Hypothalamus (tissue), 51 donors: ENCODE data around the gene SYMPK.
A peak's percentile ranks its signal among the peaks of the same experiment; 100 is the strongest.
"Not testable (repeated sequence)": the region's sequence is repeated elsewhere in the genome, so short reads cannot be mapped to it uniquely, and the experiment has no call there.

ENCODE experiments used
- DNase-seq, 51 donors: peaks; one replicate each; lab custom pipeline; 2025; lab: John Stamatoyannopoulos, UW

Gene SYMPK

DNA sequence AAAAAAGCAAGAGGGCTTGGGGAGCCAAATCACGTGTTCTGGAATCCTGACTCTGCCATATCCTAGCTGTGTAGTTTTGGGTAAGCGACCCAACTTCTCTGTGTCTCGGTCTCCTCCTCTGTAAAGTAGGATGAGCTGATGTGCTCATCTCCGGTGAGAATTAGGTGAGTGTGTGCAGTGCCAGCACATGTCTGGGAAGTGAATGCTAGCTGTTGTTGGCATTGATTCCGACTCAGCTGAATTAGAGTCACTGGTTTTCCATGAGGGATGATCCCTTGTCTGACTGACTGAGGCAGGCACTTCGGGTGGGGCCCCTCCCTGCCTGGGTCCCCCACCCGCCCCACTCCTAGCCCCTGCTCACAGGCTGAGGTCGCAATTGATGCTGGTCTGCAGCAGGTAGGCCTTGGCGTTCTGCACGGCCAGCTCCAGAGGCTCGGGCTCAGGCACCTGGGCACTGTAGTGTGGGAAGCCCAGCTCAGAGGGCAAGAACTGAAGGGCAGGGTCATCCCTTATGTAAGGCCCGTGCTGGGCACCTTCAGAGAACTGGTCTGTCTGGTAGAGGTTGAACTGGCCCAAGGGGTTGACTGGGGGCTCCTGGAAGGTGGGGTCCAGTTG is 48.7 kb downstream of the SYMPK start:
- no peak for DNase-seq

DNA sequence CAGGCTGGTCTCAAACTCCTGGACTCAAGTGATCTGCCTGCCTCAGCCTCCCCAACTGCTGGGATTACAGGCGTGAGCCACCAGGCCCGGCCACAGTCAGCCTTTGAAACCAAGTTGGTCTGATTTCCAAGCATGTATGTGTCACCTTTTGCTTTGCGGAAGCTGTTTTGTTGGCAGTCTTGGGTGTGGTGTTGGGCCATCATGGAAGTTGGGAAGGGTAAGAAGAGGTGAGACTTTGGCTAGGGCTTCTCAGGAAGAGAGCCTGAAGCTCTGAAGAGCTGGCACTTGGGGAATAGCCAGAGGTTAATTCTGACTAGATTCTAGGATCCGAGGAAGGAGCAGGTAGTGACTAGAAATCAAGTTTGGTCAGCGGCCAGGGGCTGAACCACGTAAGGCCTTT is 50.6 kb downstream of the SYMPK start:
- DNase-seq, result no peak

DNA sequence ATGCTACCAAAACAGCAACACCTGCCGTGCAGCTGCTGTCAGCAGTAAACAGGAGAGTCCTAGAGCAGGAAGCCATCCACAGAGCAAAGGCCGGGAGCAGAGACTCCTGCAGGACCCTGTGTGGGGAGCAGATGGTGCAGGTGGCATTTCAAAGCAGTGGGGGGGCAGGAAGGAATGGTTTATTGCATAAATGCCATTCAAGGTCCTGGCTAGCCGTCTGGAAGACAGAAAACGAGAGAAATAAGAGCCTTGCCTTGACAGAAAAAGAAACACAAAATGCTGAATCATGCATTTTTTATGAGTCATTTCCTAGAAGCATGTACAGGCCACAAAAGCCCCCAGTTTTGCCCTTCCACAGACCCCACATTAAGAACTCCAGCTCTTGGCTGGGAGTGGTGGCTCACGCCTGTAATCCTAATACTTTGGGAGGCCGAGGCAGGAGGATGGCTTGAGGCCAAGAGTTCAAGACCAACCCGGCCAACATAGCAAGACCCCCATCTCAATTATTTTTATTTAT is 53.2 kb downstream of the SYMPK start:
- no peak for DNase-seq

DNA sequence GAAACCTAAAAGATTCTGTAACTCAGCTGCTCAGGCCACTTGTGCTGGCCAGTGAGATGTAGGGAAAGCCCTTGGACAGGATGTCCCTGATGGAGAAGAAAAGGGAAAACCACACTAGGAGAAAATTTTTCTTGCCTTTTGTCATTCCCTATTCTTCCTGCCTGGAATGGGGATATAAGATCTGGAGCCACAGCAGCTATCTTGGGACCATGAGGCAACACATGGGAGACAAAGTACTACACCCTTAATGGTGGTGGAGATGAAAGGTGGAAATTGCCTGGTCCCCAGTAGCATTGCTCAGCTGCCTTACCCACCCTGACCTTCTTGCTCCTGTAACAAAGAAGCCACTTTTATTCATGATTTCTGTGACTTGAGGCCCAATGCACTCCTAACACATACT is 57.2 kb downstream of the SYMPK start:
- no peak for DNase-seq

DNA sequence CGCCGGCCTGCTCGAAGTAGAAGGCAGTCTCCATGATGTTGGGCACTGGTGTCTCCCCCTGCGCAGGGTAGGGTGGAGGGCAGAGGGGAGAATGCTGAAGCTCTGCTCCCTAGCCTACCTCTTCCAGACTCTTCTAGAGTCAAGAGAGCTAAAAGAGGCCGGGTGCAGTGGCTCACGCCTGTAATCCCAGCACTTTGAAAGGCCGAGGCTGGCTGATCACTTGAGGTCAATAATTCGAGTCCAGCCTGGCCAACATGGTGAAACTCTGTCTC is 58.1 kb downstream of the SYMPK start:
- DNase-seq, result no peak

DNA sequence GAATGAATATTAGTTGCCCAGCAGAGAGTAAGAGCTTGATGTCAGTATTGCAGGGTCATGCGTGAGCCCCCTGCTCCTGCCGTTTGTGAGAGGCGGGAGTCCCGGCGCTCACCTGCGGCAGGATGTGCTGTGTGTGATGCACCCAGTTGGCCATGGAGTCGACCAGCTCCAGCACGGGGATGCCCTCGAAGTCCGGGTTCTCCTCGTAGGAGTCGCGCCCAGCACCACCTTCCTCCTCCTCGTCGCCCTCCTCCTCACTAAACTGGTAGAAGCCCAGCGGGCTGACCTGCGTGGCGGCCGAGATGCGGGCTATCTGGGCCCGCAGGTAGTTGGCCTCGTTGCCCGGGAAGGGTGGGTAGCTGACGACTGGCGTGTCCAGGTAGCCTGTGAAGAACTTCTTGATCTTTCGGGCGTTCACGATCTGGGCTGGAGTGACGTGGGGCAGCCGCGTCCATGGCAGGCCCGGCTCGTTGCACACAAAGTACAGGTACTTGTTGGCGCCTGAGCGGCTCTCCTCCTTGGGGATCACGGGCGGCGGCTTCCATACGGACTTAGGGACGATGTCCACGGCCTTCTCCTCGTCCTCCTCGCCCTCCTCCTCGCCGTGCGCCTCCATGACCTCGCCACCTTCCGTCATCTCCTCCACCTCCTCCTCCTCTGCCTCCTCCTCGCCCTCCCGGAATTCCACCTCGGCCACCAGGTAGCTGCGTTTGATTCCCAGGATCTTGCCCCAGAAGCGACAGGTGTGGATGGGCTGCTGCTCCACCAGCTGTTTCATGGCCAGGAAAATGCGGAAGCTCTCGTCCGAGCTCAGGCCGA is 58.6 kb downstream of the SYMPK start:
- DNase-seq, result no peak

DNA sequence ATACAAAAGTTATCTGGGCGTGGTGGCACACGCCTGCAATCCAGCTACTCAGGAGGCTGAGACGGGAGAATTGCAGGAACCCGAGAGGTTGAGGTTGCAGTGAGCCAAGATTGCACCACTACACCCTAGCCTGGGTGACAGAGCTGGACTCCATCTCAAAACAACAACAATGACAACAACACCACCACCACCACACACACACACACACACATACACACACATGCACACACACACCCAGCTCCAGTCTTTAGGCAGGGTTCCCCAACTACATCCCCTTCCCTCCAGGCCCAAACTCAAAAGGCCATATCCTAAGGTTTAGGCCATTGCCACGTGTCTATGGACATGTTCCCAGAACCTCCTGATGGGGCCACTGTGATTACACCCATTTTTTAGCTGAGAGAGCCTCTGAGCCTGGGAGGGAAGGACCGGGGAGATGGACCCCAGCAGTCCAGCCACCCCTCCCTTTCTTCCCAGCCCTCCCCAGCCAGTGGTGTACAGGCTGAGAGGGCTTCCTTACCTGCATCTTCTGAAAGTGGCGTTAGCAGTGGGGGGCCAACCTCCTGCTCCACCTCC is 61.3 kb downstream of the SYMPK start:
- DNase-seq, result no peak

DNA sequence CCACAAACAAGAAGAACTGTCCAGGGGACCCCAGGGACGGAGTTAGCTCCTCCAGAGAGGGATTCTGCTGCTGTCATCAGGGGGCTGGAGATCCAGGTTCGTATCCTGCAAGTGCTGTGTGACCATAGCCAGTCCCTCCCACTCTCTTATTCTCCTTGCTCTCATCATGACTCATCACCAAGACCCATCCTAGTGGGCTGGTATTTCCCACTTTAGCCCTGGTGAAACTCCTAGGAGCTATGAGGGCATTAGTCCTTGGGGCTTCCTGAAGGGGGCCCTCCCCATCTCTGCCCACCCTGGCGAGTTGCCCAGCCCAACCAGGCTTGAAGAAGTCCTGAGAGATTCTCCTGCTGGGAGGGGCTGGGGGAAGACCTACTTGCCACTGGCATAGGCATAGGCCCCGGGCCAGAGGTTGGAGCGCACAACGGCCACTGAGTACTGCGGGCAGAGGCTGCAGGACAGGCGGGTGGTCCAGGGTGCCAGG is 62.8 kb downstream of the SYMPK start:
- DNase-seq, result no peak

DNA sequence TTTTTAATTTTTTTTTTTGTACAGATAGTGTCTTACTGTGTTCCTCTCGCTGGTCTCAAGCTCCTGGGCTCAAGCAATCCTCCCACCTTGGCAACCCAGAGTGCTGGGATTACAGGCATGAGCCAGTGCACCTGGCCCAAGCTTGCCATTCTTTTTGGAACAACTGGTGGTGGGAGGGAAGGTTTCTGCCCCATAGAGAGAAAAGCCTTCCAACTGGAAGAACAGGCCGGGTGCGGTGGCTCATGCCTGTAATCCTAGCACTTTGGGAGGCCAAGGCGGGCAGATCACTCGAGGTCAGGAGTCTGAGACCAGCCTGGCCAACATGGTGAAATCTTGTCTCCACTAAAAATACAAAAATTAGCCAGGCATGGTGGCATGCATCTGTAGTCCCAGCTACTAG is 63.4 kb downstream of the SYMPK start:
- DNase-seq, result not testable (repeated sequence)

DNA sequence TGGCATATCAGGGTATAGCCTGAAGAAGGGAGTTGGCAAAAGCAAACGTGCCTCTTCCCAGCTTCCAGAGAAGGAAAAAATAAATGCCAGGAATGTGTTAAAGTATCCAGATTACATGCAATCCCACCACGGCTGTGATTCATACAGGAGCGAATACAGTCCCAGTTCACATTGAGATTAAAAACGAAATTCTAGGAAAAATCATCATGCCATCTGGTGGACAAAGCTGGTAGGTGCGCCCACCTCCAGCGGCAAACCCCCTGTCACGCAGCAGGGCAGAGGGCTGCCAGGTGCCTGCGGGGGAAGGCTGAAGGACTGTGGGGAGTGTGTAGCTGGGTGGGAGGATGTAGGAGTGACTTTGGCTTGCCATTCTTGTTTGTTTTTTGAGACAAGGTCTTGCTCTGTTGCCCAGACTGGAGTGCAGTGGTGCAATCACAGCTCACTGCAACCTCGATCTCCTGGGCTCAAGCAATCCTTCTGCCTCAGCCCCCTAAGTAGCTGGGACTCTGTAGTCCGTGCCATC is 63.9 kb downstream of the SYMPK start:
- DNase-seq, result peak in 29 of 51 donors; percentile 9 to 61 (median 32)

DNA sequence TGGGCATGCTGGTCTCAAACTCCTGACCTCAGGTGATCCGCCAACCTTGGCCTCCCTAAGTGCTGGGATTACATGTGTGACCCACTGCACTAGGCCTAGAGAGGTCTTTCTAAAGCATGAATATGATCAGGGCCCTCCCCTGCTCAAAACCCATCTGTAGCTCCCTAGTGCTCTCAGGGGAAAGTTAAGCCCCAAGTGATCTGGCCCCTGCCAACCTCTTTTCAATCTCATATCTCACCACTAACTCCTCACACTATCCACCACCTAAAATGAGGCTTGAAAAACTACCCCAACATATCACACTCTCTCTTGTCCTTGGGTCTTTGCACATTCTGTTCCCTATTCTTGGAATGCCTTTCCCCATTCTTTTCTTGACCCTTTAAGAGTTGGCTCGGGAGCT is 68.3 kb downstream of the SYMPK start:
- DNase-seq, result no peak

DNA sequence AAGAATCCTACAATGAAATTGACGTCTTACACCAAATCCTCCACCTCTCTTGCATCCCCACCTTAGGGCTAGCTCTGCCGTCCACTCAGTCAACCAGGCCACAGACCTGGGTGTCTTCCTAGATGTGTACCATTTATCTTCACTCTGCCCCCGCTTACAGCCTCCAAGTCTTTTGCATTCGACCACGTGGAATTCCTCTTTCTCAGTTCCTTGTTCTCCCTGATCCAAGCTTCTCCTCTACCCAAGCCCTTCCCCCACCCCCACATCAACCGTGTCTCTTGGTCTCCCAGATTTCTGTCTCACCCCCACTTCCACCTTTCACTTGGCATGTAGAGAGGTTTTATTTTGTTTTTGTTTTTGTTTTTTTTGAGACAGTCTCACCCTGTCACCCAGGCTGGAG is 69.1 kb downstream of the SYMPK start:
- DNase-seq, result no peak

DNA sequence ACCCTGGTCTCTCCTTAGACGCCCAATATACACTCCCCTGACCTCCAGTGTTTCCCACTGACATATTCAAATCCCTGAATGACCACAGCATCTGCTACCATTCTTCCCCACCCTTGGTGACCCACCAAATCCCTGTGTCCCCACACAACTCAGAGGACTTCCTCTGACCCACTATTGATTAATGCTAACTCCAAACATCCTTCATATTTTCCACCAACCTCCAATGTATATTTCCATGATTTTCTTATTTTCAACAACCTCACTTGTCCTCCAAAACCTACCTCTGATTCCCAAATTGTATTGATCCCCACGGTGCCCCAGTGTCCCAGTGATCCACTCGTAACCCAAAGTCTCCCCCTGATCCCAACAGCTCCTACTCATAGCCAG is 69.8 kb downstream of the SYMPK start:
- DNase-seq, result no peak

DNA sequence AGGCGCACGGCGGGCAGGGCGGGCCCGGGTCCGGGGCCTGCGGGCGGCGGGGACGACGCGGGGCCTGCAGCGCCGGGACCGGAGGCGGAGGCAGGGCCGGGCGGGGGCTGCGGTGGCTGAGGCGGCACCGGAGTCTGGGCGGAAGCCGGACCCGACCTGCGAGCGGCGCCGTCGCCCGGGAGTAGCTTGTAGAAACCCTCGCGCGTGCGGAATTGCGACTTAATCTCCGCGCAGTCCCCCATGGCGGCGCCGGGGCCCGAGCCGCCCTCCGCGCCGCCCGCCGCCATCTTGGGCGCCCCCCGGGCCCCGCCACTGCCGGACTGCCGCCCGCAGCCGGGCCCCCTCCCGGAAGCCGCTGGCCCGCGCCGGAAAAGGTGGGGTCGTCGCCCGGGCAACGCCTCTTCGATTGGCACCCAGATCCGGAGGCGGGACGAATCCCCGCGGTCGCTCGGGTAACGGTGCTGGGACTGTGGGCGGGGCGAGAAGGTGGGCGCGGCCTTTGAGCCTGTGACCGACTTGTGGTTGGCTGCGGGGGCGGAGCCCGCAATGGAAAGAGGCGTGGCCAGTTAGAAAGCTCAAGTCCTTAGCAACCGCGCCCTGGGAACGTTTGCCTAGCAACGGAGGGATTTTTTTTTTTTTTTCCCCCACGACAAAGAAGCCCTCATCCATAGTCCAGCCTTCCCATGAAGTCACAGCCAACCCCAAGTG is 70.3 kb downstream of the SYMPK start, which contains the start of gene DMWD:
TSS of gene DMWD (minus strand) at position 376 of the 708 bp plus-strand sequence. CDS start at position 287, 89 bp downstream.
- DNase-seq, result peak; percentile 60 to 100 (median 98)

DNA sequence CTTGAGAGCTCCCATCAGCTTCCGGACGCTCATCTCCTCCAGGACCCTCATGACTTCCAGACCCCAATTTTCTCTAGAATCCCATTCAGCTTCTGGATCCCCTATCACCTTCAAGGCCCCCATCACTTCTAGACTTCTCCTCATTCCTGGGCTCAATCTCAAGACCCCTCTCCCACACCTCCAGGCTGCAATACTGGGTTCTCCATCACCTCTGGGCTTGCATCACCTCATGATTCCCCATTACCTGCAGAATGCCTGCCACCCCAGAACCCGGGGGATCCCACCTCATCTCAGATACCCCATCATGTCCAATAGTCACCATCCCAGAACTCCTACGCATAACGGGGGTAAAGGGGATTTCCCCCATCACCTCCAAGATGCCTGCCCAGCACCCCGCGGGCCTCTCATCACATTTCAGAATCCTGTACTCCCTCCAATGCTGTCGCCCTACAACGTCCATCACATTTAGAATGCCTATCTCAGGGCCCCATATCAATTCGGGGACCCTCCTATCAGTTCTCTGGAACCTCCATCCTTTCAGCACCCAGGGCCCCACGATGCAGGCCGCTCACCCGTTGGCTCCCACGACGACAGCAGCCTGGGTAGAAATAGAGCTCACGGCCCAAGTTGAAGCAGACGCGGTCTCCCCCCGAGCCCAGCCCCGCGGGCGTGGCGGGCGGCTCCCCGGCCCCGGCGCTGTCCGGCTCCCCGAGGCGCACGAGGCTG is 71.0 kb downstream of the SYMPK start:
- no peak for DNase-seq

DNA sequence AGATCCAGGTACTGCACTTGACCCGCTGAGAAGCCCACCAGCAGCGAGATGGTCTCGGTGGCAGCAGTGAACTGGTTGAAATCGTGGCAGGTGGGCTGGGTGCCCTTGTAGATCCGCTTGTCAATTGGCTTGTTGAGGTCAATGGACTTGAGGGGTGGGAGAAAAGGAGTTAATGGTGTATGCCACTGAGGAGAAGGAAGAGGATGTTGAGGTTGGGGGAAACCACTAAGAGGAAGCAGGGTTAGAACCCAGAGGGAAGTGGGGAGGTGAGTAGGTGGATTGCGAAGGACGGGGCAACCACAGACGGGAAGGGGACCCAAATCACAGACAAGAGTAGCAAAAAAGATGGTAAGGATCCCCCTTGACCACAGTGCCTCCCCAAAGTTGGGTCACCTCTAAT is 72.0 kb downstream of the SYMPK start:
- DNase-seq, result peak in 3 of 51 donors; percentile 12 to 13 (median 13)

DNA sequence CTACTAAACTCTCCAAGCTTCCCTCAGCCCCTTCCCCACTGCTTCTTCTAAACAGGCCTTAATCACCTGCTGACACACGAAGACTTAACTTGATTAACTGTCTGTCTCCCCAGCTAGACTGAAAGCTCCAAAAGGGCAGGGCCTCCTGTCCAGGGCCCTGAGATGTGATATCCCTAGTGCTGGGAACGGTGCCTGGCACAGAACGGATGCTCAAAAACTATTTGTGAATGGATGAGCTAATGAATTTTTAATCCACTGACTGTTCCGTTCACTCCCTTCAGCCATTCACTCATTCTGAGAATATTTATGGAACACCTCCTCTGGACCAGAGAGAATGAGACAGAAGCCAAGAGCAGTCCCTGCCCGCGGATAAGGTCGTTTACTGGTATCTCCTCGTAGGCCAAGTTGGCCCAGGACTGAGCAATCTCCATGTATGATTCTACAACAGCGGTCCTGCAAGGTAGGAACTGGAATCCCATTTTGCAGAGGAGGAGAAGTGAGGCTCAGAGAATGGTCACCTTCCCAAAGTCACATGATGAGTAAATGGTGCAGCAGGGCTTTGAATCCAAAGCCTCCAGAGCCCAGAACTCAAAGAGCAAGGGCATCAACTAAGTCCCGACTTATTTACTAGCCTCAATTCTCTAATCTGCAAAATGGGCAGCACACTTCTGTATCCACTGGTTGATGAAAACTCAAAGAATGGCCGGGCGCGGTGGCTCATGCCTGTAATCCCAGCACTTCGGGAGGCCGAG is 73.7 kb downstream of the SYMPK start:
- no peak for DNase-seq

DNA sequence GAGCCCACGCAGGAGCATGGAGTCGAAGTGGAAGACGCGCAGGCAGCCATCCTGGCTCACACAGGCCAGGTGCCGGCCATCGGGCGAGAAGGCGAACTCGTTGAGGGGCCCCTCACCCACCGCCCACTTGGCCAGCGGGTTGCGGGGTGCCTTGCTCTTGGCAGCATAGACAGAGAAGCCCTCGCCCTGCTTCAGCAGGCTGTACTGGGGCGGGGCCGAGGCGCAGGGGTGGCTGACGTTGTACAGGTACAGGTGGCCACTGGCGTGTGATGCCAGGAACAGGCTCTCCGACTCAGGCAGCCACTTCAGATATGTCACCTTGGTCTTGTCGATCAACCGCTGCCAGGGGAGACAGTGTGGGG is 76.4 kb downstream of the SYMPK start:
- DNase-seq, result no peak

DNA sequence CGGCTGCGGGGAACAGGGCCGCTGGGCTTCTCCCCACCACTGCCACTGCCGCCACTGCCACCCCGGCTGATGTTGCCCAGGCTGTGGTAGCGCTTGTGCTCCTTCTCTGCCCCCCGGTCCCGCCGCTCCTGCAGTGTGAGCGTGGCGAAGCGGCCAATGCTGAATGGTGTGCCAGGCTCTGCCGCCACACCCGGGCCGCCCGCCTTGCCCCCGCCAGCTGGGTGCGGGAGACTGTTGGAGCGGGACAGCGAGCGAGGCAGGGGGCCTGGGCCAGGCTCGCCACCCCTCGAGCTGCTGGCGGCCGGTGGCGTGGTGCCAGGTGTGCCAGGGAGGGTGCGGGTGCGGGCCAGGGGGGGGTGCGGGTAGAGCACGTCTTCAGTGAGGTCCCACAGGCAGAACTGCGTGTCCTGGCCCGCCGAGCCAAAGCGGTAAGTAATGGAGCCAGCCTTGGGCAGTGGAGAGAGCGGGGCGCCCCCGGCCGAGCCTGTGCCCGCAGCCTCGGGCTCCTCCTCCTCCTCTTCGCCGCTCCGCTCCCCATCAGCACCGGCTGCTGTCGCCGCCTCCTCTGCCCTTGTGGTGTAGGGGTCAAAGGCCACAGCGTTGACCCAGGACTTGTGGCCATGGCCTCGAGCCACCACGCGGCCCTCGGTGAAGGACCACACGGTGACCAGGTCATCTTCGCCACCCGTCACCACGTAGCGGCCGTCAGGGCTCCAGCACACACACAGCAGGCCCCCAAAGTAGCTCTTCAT is 77.0 kb downstream of the SYMPK start:
- no peak for DNase-seq
